Measurements from ENCODE around the gene MPV17.

The MPV17 gene

DNA sequence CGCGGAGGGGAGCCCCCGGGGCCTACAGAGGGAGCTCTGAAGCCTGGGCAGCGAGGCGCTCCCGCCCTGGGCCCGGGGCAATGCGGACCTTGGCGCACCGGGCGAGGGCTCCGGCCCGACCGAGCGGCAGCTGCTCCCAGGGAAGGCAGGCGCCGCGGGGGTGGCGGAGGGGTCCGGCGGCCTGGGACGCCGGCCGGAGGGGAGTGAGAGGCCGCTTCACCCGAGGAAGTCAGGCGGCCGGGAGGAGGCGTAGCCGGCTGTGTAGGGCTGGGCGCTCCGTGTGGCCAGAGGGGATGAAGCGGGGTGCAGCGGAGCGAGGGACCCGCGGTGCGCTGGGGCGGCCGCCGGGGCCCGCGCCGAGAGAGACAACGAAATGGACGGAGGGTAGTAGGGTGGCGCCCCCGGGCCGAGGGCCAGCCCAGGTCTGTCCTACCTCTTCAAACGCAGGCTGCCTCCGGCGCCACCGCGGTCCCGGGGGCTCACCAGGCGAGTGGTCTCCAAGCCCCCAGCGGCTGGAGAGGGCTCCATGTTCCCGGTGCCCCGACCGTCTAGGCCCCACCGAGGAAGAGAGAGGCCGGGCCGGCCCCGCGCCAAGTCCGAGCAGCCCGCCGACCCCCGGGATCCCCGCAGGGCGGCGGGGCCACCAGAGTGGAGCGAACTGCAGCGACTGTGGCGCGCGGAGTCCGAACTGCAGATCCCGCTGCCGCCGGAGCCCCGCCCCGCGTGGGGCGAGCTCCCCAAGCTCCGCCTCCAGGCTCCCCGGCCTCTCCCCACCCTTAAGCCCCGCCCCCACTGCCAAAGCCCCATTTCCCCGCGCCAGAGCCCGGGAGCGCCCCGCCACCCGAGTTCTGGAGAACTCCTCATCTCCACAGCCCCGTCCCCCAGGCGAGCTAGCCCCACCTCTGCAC is 60.3 kb downstream of the MPV17 start, which contains the start of gene SLC30A3:
SLC30A3 (minus strand) TSS at position 669 of the 908 bp plus-strand sequence; CDS start at position 528, 141 bp downstream.
- TF ChIP-seq, protein P1, sequence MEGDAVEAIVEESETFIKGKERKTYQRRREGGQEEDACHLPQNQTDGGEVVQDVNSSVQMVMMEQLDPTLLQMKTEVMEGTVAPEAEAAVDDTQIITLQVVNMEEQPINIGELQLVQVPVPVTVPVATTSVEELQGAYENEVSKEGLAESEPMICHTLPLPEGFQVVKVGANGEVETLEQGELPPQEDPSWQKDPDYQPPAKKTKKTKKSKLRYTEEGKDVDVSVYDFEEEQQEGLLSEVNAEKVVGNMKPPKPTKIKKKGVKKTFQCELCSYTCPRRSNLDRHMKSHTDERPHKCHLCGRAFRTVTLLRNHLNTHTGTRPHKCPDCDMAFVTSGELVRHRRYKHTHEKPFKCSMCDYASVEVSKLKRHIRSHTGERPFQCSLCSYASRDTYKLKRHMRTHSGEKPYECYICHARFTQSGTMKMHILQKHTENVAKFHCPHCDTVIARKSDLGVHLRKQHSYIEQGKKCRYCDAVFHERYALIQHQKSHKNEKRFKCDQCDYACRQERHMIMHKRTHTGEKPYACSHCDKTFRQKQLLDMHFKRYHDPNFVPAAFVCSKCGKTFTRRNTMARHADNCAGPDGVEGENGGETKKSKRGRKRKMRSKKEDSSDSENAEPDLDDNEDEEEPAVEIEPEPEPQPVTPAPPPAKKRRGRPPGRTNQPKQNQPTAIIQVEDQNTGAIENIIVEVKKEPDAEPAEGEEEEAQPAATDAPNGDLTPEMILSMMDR (IDR thresholded peaks at IDR 0.05; ENCODE audit: low read depth, low read length, missing control alignments), result no peak
- in situ Hi-C loops (cut with HindIII; ENCODE audit: low sequenced_read_pairs), result no loop called here
- no peak for DNase-seq (ENCODE audit: low read depth)
- H3K4me3 ChIP-seq (ENCODE audit: low read depth, low read length), result peak within 1 kb of the TSS; percentile 30

DNA sequence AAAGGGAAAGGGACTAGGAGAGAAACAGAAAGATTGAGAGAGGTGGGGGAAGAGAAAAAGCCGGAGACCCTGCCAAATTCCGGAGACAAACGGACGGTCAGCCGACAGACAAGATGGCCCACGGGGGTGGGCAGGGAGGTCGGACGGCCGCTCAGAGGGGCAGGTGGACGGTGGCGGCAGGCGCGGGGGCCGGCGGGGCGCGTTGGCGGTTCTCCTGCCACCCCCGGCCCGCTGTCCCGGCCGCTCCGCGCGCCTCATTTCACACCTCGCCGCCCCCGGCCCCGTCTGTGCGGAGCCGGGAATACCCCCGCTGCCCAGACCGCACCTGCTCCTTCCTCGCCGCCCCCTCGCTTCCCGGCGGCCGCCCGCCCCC is 61.0 kb downstream of the MPV17 start:
- no peak overlapping the region for H3K4me3 ChIP-seq (ENCODE audit: low read depth, low read length)
- in situ Hi-C loops (cut with HindIII; ENCODE audit: low sequenced_read_pairs), result no loop called here
- TF ChIP-seq, protein P1 (IDR thresholded peaks at IDR 0.05; ENCODE audit: low read depth, low read length, missing control alignments), result no peak
- DNase-seq (ENCODE audit: low read depth), result no peak

DNA sequence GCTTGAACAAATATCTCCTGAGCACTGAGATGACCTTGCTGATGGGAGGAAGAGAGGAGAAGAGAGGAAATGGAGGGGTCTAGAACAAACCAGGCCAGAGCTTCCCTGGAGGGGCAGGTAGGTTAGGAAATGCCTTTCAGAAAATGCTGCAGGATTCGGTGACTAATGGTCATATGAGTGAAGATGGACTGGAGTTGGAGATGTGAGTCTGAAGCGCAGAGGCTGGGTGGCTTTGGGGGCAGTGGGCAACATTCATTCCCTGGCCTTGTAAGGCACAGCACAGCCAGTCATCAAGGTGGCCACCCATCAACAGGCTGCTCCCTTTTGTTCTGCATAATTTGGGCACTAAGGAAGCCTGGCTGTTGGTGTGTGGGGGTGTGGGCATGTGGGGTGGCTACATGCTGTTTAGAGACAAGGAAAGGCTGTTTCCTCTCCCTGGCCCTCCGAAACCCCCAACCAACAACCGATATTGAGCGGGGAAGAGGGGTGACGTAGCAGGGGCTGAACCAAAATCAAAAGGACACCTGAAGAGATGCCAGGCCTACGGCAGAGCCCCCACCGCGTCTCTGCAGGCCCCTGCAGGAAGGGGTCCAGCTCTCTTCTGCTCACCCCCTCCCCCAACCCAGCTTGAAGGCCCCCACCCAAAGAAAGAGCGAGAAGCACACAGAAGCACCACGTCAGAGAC is 61.5 kb downstream of the MPV17 start:
- no peak overlapping the region for H3K4me3 ChIP-seq (ENCODE audit: low read depth, low read length)
- in situ Hi-C loops (cut with HindIII; ENCODE audit: low sequenced_read_pairs), result no loop called here
- no peak for DNase-seq (ENCODE audit: low read depth)
- TF ChIP-seq, protein P1 (IDR thresholded peaks at IDR 0.05; ENCODE audit: low read depth, low read length, missing control alignments), result no peak

Data from astrocyte of the cerebellum (primary cell).